HS-5 (cell line): ENCODE results near the gene ACTL8.
"Not testable (repeated sequence)": the region's sequence is repeated elsewhere in the genome, so short reads cannot be mapped to it uniquely, and the experiment has no call there.

Source experiments
- DNase-seq: peaks from one replicate; pipeline ENCODE4 v3.0.0-alpha.2; 2012; ENCODE audit warnings: low read depth

Gene ACTL8

DNA sequence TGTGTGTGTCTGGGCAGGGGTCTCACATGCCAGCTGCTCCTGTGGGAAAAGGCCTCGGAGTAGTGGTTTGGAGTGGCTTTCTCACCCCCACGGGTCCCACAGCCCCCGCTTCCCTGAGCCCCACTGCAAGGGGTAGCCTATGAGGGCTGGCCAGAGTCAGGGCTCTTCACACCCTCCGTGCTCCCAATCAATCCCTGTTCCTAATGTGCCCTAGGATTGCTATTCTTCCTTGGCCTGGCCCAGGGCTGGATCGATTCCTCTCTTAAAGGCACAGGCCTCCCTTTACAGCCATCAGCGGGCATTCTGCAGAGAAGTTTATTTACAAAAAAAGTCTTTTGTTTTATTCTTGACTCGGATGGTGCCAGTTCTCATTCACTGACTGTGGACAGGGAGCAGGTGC lies 19.3 kb upstream of the ACTL8 start:
- DNase-seq, result no peak

DNA sequence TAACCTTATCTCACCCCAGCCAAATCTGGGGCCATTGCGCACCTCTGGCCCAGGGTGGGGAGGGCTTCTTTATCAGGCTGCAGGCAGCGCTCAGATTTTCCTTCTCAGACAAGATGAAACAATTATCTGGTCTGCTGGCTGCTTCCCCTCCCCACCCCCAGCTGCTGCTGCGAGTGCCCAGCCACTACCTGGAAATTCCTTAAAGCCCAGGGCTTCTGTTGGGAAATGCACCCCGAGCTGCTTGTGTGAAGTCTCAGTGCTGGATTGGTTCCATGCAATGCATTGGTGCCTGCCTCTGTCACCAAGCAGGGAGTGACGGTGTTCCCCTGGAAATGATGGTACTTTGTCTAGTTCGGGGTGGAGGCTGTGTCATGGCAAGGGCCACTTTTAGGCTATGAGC lies 18.5 kb upstream of the ACTL8 start:
- no peak for DNase-seq

DNA sequence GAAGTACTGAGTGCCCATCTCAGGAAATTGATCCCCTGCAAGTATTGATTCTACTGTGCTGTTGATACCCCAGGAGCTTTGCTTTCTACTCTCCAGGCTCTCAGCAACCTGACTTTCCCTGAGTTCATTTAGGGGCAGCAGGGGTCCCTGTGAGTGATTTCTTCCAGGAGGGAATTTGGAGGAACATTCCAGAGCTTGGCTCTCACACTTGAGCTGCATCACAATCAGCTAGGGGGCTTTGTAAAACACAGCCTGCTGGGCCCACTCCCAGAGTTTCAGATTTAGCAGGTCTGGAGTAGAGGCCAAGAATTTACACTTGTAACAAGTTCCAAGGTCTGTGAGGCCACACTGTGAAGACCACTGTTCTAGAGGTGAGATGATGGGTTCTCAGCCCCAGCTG lies 16.1 kb upstream of the ACTL8 start:
- DNase-seq, result no peak

DNA sequence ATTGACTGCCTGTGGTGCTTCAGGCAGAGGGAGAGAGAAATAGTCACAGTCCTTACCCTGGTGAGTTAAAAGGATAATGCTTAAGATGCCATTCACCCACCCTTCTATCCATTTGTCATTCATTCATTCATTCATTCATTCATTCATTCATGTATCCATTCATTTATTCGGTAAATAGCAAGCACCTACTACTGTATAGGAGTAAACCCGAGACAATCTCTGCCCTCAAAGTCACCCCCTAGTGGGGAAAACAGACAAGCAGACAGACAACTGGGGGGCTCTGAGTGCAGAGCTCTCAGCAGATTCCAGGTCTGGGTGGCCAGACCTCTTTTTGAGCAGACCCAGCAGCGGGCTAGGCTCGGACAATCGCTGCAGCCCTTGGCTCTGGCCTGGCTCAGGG lies 14.1 kb upstream of the ACTL8 start:
- no peak for DNase-seq

DNA sequence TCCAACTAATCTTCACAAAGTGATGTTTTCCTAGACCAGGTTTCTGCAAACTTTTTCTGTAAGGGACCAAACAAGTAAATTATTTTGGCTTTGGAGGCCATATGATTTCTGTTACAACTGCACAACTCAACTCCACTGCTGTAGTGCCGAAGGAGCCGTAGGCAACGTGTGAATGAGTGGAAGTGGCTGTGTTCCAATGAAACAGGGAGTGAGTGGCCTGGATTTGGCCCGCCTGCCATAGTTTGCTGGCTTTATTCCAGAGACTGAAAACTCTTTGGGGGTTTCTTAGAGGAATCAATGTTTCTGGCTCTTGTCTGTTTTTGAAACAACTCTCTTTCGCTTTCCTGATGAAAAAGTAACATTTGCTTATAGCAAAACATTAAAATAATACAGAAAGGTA lies 12.6 kb upstream of the ACTL8 start:
- no peak for DNase-seq

DNA sequence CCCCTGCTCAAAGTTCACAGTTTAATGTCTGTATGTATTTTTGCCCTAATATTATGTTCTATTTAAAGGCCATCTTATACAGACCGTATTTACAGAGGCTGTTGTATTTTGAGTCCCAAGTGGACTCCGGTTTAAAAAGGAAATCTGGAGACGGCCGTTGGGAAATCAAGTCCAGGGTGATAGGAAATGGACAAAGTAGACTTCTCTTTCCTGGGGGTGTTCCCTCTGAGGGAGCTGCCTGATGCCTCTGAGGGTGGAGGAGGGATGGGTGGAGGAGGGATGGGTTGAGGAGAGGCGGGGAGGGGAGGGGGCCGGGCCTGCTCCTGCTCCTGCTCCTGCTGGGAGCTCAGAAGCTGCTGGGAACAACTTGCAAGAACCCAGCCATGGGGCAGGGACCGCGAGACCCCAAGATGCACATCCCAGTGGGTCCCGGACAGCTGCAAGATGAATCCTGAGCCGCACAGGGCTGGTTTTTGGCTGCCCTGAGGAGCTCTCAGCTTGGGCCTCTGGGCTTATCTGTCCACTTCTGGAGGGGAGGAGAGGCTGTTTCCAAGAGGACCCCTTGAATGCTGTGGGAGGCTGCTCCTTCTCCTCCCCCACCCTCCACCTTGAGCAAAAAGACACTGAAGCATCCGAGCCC lies 12.0 kb upstream of the ACTL8 start:
- DNase-seq, result no peak

DNA sequence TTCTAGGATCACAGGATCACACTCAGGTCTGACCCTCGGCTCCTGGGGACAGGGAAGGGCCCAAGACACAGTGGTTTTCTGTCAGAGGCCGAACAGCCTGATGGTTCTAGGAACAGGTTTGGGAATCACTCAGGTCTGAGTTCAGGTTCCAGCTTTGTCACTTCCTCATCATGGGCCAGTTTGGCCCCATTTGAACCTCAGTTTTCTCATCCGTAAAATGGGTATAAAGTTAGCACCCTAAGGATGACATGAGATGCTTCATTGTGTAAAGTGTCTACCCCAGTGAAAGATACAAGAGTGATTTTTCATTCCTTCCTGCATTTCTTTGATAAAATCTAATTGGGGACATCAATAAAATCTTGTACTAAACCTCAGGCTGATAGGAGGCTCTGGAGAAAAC lies 11.2 kb upstream of the ACTL8 start:
- no peak for DNase-seq

DNA sequence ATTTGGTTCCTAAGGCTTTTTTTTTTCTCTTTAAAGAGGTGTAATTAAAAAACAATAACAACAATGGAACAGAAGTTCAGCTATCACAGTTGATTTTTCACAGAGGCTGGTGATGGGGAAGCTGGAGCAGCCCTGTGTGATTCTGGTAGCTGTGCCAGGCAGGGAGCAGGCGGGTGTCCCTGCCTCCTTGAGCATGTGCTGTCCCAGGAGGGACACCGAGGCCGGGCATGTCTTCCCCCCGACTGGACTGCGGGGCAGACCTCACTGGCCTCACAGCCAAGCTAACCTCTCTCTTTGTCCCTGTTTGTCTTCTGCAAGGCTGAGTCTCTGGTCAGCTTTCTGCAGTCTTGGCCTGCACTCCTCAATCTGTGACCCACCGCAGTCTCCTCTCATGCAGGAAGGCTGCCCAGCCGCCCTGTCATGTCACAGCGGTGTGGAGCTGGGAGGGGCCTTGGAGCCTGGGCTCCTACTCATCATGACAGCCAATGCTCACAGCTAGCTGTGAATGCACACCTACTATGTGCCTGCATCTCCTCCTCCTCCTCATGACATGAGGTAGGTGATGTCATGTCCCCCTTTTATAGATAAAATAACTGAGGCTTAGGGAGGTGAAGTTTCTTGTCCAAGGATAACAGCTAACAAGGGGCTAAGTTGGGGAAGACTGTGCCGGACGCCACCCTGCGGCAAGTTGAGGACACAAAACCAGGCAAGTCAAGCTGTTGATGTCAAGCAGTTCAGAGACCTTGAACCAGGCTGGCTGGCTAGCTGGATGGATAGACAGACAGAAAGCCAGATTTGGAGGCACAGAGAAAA lies 10.3 kb upstream of the ACTL8 start:
- no peak for DNase-seq

DNA sequence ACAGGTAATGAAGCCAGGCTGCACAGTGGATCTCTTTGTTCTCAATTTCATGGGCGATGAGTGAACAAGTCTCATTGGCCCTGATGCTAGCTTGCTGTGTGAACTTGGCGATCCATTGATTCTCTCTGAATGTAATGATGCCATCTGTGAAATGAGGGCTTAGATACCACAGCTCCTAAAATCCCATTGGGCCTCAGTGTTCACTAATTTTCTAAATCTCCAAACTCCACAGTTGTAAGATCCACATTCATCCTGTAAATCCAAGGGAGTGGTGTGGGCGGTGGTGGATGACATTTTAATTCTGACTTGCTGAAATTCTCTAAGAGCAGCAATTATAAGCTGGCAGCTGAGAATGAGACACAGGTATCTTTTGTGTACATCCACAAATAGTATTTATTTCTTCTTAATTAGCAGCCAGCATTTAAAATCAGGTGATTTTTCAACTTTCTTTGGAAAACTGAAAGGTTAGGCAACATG lies 9.6 kb upstream of the ACTL8 start:
- DNase-seq, result no peak

DNA sequence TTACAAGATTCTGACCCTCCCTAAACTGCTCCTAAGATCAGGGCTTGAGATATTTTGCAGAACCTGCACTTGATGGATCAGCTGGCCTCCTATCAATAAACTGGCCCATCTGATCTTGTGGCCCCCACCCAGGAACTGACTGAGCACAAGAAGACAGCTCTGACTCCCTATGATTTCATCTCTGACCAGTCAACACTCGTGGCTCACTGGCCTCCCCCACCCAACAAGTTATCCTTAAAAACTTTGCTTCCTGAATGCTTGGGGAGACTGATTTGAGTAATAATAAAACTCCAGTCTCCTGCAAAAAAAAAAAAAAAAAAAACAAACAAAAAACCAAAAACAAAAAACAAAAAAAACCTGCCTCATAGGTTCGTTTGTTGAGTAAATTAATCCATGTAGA lies 8.9 kb upstream of the ACTL8 start:
- not testable (repeated sequence) for DNase-seq

DNA sequence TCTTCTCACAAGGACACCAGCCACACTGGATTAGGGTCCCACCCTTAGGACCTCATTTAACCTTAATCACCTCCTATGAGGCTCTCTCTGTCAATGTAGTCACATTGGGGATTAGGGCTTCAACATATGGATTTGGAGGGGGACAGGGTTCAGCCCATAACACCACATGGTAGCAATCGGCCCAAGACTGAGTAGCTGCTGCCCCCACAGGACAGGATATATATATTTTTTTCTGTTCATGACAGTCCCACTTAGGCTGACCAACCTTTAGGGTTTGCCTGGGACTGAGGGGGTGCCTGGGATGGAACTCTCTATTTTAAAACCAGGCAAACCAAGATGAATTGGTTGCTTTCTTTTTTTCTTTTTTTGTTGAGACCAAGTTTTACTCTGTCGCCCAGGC lies 8.2 kb upstream of the ACTL8 start:
- DNase-seq, result no peak

DNA sequence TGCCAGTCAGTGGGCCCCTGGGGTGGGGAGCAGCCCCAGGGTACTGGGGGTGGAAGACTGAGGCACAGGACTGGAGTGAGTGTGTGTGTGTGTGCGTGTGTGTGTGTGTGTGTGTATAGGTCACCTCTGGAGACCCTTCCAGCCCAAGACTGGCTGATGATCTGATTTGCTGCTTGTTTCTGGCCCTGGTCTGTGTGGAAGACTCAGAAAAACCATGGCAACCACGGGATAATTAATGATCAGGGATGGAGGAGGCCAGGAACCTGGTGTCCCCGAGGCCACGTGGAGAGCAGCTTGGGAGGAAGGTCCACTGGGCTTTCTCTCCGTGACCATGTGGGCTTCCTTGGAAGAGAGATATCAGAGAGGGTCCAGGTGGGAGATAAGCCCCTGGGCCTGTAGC lies 4.8 kb upstream of the ACTL8 start:
- DNase-seq, result no peak

DNA sequence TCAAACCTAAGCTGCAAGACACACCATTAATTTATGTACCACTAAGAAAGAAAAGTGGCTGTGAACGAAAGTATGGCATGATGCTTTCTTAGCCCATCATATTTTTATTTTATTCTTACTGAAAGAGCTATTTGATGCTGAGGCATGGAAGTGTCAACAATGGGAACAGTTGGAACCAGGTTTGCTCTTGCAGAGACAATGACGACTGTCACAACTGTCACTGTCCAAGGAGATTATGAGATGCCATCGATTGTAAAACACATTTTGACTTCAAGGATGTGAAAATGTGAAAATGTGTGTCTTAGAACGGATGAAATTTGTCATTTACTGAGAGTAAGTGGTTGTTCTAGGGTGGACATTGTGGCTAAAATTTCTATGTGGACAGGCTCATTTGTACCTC lies 2.8 kb upstream of the ACTL8 start:
- no peak for DNase-seq

DNA sequence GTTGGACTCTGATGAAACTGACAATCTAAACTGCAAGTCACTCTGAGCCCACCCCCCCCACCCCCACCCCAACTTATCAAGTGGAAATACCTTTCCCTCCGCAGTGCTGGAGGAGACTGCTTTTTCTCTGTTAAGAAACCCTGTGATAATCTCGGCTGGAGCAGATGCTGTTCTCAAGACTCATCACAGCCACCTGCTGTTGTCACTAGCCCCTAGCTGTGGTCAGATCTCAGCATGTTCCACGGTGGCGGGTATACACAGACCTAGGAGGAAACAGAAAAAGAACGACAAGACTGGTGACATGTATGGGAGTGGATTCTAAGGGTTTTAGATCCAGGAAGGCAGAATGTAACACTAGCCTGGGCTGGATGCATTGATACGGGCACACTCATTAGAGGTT lies 2.3 kb downstream of the ACTL8 start:
- DNase-seq, result no peak

DNA sequence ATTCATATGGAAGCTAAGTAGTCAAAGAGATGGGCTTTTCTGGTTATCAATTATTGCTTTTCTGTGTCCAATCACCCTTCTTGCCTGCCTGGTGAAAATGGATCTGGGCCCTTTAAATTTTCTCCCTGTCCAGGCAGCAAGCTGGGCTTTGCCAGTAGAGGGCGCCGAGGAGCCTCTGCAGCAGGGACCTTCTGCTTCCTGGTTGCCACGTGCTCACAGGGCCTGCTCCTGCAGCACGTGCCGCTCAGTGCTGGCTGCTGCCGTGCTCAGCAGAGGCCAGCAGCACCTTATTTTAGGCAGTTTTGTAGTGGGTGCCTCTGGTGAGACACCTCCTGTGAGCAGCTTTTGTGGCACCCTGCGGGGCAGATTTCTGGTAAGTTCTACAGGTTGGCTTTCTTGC lies 4.0 kb downstream of the ACTL8 start:
- DNase-seq, result no peak

DNA sequence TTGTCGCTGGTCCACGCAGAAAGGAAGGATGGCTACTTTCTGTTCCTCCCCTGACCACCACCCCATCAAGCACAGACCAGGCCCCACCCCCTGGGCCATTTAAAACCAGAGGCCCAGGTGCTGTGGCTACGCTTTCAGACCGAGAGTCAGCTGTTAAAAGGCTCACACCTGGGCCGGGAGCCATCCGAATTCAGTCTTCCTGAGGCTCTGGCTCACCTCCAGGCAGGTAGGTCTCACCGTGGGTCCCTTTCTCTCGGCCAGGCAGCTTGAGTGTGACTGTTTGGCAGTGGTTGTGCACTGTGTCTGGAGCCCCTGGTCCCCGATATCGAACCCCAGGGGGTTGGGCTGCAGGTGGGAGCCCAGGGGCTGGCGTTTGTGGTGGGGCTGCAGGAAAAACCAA lies 7.2 kb downstream of the ACTL8 start:
- DNase-seq, result no peak

DNA sequence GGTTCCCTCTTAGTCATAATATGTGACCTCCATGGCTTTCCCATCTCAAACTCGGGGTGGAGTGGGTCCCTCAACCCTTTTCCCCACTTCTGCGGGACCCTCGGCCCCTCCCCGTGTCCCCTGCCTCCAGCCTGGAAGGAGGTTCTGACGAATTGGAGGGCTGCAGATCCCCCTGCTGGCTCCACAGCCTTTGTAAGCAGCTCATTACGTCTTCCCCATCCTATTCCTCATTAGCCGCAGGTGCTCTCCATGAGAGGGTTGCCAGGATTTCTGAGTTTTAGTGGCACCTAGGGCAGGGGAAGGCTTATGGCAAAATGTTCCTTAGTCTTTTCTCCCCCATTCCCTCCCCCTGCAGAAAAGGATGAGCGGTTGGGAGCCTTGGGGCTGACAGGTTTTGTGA lies 8.3 kb downstream of the ACTL8 start:
- no peak for DNase-seq

DNA sequence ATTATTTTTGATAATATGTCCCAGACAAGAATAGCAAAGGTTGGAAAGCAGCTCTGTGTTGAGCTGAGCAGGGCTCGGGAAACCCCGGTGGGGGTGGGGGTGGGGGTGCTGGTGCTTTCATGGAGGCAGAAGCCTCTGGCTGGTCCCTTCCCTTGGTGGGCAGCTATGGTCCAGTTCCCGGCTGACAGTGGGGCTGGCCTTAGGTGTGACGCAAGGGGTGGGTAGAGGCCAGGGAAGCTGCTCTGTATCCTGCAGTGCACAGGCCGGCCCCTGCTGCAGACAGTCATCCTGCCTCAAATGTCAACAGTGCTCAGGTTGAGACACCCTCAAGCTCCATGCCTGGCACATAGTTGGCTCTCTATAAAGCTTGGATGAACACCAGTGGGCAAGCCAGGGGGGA lies 8.9 kb downstream of the ACTL8 start:
- DNase-seq, result no peak

DNA sequence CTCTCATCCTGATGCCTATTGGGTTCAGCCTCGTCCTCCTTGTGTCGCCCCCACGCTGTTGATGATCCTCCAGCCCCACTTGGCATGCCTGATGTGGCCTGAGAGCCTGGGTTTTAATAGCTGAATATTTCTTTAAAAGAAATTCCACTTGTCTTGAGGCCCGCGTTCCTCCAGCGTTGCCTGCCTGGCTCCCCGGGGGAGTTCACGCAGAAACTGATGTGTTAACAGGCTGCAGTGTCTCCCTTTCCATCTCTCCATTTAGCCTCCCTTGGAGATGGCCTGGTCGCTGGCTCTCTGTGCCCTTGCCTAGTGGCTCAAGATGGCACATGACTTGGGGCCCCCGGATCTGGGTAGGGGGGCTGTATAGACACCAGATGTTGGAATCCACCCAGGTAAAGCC lies 9.5 kb downstream of the ACTL8 start:
- DNase-seq, result no peak

DNA sequence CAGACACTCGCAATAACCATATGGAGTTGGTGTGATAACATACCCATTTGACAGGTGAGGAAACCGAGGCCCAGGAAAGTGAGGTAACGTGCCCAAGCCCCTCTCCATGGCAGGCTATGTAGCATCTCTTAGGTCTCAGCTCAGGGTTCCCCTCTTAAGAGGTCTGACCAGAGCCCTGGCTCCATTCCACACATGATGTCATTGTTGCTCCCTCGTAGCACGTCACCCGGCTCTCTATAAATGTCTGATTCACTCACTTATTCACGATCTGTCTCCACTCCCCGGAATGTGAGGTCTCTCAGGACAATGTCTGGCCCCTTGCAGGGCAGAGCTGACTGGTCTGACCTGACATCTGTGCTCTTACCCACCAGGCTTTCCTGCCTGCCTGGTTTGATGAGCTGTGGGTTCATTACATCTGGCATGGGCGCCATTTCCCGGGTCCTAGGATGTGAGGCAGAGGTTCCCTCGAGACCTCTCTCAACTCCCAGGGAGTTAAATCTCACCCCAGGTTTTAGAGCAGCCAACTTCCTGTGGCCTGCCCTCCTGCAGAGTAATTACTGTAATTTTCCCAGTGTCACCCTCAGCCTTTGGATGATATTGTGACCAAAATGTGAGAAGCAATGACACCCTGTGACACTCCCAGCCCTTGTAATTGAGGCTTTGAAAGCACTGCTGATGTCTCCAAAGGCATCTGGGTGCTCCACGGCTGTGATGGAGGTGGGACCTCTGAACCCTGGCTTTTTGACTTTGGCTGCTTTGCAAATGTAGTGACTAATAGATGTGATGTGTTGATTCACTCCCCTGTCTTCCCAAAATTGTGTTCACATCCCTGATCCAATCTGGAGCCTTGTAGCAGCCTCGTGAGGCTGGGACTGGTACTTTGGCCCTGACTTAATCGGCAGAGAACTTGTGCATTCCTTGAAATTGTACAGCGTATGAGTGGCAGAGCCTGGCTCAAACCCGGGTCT lies 10.6 kb downstream of the ACTL8 start:
- DNase-seq, result peak; percentile 98

DNA sequence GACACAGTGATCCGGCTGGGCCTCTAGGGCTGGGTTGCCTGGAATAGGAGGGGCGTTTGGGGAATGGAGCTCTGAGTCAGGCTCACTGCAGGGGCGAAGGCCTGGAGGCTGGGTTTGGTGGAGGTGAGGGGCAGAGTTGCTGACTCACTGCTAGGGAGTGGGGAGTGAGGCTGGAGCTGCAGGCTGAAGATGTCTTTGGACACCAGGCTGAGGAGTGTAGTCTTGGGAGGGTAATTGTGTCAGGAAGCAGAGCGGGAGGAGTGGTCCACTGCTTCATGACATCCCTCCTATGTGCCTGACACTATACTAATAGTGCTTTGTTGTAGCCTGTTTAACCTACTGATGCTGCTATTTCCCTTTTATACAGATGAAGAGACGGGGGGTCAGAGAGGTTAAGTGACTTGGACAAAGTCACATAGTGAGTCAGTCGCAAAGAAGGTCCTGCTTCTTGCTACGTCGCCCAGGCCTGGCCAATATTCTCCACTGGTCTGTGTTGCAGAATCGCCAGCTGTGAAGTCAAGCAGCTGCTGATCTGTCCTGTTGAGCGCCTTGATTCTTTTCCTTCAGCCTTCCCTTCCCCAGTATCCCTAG lies 13.6 kb downstream of the ACTL8 start:
- DNase-seq, result peak; percentile 74

DNA sequence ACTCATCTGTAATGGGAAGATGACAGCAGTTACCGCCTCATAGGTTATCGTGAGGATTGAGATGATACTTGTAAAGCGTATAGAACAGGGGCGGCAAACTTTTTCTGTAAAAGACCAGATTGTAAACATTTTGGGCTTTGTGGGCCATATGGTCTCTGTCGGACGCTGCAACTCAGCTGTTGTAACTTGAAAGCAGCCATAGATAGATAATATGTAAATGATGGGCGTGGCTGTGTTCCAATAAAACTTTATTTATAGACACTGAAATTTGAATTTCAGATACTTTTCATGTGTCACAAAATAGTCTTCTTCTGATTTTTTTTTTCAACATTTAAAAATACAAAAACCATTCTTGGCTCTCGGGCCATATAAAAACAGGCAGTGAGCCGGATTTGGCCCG lies 15.8 kb downstream of the ACTL8 start:
- no peak for DNase-seq
